Myocyte (in vitro differentiated cells): ENCODE data around the gene VCX3B. TPM values are rescaled to one million over a fixed set of nuclear protein-coding genes. Genes with fewer than 3 reads are reported as not detected.
"Not testable (repeated sequence)": the region's sequence is repeated elsewhere in the genome, so short reads cannot be mapped to it uniquely, and the experiment has no call there.

Experiments used
- DNase-seq: peaks from one replicate; pipeline ENCODE4 v3.0.0-alpha.2; 2012; ENCODE audit warnings: low read depth
- polyA plus RNA-seq: library from polyadenylated mRNA; unstranded; fragments of >200 nt; gene quantifications from one replicate; pipeline ENCODE4 v1.2.1, GENCODE V29; 2012; ENCODE audit warnings: missing spikeins
- total RNA-seq: library from RNA; depleted of rRNA; stranded (reverse); fragments of >200 nt; gene quantifications from 2 replicates; pipeline ENCODE4 v1.2.3, GENCODE V29; 2014

VCX3B gene
- not detected in 2 replicates for total RNA-seq
- not detected for polyA plus RNA-seq

DNA sequence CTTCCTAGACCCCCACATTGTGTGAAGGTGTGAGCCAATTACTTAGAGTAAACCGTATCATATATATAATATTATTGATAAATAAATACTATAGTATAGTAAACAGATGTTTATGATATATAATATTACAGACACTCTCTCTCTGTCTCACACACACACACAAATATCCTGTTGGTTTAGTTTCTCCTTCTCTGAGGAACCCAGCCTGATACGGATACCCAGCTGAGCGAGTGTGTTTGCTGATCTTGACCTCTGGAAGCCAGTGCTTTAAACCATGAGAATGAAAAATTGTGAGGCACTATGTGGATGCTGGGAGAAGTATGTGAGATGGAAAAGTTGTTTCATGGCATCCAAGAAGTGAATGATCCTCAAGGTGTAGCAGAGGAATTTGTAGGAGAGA lies at the start of gene VCX3B:
Gene VCX3B, plus strand, starts transcription at position 301 of the 400 bp plus-strand sequence. CDS start 621 bp downstream, outside the sequence.
- not testable (repeated sequence) for DNase-seq

GRCh38 chrX:8418301-8418700 lies 46.3 kb upstream of the VCX3B start:
- DNase-seq = no peak

DNA sequence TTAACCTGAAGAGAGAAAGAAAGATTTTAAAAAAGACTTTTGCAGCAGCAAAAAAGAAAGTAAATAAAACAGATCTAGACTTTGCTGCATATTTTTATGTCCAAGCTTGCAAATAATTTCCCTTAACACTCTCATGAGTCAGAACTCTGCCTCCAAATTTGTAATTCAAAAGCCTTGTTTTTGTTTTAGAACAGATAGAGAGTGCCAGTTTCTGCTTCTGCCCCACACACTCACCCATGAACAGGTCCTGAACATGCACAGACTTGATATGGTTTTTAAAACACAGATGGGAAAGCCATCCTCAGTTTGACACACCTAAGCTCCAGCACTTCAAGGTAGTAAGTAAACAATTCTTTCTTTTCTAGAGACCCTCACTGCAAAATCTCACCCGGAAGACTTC lies 39.7 kb upstream of the VCX3B start:
- DNase-seq = no peak

GRCh38 chrX:8429692-8430249 lies 34.9 kb upstream of the VCX3B start:
- no peak for DNase-seq

DNA sequence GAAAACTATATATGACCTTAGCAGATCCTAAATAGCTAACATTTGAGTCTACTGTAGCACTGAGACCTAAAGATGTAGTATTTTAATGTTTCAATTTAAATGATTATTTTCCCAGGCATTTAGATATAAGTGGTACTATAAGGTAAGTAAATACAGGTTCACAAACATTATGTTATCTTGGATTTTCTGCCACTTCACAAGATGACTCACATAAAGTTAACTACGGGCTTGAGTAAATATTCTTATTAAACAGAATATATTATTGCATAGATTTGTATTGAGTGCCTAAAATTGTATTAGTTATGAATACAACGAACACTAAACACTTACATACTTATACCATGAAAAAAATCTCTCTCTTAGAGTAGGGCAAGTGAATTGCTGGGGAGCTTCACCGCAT lies 34.2 kb upstream of the VCX3B start:
- no peak for DNase-seq

DNA sequence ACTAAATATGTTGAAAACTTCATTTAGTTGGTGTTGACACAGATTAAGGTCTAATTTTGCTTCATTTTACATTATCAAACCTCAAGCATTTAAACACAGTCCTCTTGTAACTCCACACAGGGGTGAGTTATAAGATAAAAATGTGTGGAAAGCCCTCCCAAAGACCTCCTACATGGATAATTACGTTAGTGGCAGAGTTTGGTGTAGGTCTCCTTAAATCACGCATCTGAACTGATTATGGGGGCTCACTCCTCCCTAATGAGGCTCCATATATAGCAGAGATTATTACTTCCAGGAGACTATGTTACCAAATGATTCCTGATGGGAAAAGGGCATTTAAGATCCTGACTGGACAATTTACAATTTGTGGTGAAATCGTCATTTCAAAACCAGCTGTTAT lies 32.2 kb upstream of the VCX3B start:
- no peak for DNase-seq

- no peak for DNase-seq
Observed at GRCh38 chrX:8433109-8434062, 31.2 kb upstream of the VCX3B start.

- no peak for DNase-seq
Observed at GRCh38 chrX:8447368-8447767, 17.3 kb upstream of the VCX3B start.

- not testable (repeated sequence) for DNase-seq
Observed at GRCh38 chrX:8452343-8452742, 12.3 kb upstream of the VCX3B start.

DNA sequence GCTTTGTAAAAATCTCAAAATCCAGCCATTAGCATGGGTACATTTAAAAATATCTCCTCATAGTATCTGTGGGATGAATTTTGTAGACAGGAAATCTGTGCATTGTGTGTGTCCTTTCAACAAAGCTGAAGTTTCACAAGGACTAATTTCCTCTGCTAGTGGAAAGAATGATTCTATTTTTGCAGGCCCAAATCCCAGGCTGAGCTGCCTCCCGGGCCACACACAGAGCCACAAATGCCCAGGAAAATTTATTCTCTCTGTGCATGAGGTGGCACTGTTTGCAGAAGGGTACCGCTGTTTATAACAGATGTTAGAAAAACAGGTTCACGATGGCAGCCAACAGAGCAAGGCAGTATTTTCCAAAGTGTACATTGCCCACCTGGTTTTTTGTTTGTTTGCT lies 11.0 kb upstream of the VCX3B start:
- no peak for DNase-seq

DNA sequence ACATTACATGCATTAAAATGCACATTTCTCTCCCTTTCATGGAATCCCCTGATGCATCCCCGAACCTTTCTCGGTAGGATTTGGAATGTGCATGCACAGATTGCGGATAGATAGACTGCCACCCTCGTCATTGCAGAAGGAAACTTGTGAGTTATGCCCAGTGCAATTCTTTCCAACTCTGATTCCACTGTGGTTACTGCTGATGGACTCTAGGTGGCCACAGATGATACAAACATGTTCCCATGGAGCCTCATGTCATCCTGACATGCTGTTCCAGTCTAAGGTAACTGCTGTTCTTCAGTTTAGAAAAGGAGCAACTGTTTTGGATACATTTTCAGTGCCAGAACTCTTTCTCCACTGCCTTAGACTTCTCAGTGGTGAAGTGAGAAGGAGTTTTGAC lies 9.1 kb upstream of the VCX3B start:
- no peak for DNase-seq

DNA sequence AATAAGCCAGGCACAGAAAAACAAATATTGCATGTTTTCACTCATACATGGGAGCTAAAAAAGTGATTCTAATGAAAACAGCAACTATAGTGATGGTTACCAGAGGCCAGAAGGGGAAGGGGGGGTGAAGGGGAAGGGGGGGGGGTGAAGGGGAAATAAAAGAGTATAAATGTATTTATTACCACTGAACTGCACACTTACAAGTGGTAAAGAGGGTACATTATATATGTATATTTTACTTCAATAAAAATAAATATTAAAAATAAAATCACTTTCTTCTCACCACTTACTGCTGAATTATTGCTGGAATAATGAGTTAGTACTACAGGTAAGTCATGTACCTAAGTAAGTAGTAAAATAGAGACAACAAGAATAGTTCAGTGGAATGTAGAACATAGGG lies 2.1 kb upstream of the VCX3B start:
- no peak for DNase-seq

DNA sequence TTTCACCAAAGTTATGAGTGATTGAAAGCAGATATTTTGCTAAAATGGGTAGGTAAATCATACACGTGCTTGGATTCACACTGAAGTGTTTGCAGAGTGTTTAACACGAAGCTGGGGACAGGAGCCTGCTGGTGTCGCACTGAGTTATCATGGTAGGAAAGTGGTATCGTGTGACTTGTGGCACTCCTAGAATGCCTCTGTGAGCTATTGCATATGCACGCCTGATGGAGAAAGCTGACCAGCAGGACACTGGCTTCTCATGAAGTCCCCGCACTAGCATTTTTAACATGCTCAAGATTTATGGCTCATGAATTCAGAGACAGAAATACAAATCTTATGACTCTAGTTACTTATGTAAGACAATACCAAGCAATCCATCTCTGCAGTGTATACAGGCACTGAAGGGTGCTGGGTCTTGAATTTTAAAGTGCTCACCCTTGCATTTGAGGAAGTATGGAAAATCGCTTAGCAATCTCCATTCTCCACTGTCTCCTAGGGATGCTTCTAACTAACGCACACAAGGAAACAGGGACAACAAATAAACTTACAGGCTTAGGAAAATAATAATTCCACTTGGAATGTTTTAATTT lies 19.8 kb downstream of the VCX3B start:
- DNase-seq = no peak

DNA sequence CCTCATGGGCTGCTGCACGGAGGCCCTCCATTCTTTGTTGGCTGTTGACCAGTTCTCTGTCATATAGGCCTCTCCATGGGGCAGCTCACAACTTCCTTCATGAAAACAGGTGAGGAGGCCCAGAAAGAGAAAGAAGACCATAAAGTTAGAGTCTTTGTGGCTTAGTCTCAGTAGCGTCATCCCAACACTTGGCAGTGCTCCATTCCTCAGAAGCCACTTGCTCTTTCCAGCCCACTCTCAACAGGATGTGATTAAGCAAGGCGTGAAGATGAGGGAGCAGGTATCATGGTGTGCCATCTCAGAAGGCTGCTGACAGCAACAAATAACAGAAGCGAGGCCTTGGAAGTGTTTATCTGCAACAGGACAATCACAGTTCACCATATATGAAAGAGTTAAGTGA lies 30.4 kb downstream of the VCX3B start:
- DNase-seq = not testable (repeated sequence)

DNA sequence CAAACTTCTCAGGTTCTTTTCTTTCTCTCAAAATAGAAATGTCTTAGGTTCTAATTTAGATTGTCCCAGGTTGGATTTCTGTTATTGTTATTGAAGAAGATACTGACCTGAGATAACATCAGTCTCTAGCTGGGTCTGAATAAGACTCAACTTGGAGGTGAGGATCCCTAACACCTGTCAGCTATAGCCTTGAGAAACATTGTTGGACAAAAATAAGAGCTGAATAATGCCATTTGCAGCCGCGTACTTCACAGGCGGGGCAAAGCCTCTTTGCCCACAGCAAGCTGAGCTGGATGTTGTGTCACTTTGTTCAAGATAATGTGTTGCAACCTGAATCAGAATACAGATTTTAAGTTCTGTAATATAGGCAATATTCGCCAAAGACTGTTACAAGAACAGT lies 35.6 kb downstream of the VCX3B start:
- no peak for DNase-seq

GRCh38 chrX:8502101-8502500 lies 37.5 kb downstream of the VCX3B start:
- not testable (repeated sequence) for DNase-seq

DNA sequence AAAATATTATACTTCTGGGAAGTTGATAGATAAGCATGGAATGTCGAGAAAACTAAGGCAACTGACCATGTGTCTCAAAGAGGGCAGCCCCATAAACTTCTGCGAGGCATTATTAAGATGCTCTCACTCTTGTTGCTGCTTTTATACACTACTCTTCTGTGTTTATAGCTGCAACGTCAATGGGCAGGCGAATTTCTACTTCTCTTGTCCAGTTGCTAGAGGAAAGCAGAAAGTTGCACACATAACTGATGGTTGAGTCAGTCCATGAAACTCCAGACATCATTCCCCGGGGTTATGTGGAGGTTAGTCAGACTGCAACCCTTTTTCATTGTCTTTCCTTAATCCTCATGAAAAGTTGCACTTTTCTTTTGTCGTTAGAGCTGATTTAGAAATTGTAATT lies 39.8 kb downstream of the VCX3B start:
- DNase-seq = no peak
